Stimulated activated naive CD8-positive, alpha-beta T cell treated with anti-CD3 and anti-CD28 coated beads, Interleukin-15, Interleukin-2, amounts not matched to agents 100 ng/mL and 50 ng/mL, for 24 hours (primary cell): Measurements from ENCODE around the gene ACRV1.
"Not testable (repeated sequence)": the region's sequence is repeated elsewhere in the genome, so short reads cannot be mapped to it uniquely, and the experiment has no call there.

Experiments
- H3K27ac Mint-ChIP-seq: one replicate; pipeline ENCODE4 v1.8.0; 2021; ENCODE audit warnings: mild to moderate bottlenecking, mixed read lengths
- H3K27me3 Mint-ChIP-seq: one replicate; pipeline ENCODE4 v1.8.0; 2021; ENCODE audit warnings: mixed read lengths
- H3K36me3 Mint-ChIP-seq: one replicate; pipeline ENCODE4 v1.8.0; 2021; ENCODE audit warnings: low read depth, mixed read lengths
- H3K4me1 Mint-ChIP-seq: one replicate; pipeline ENCODE4 v1.8.0; 2021; ENCODE audit warnings: low read depth, mixed read lengths
- H3K4me3 Mint-ChIP-seq: one replicate; pipeline ENCODE4 v1.8.0; 2021; ENCODE audit warnings: mild to moderate bottlenecking, mixed read lengths
- H3K9me3 Mint-ChIP-seq: one replicate; pipeline ENCODE4 v1.8.0; 2021; ENCODE audit warnings: mixed read lengths

Gene ACRV1, protein sequence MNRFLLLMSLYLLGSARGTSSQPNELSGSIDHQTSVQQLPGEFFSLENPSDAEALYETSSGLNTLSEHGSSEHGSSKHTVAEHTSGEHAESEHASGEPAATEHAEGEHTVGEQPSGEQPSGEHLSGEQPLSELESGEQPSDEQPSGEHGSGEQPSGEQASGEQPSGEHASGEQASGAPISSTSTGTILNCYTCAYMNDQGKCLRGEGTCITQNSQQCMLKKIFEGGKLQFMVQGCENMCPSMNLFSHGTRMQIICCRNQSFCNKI

DNA sequence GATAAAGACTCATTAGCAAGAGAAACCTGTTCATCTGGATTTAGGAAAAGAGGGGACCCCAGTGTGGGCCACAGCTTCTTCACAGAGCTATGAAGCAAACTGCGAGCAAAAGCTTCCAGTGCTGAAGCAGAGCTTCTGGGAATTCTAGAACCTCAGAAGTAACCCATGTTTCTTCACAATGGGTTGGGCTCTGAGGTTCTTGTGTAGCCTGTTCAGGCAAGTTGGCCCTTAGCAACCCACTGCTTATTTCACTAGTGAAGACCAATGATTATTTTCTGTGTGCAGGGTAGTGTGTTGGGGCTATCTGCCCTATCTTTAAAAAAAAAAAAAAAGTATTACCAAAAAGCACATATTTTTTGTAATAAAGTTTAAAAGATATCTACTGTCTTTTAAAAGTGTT is at the start of gene ACRV1:
TSS of gene ACRV1 (minus strand) at position 101 of the 400 bp plus-strand sequence. CDS start at position 34, 67 bp downstream.
- H3K4me1 Mint-ChIP-seq, result no peaks in the 10 kb centered on the region
- H3K4me3 Mint-ChIP-seq, result no peak within 1 kb of the TSS
- no peak within 1 kb of the TSS for H3K27ac Mint-ChIP-seq
- H3K9me3 Mint-ChIP-seq, result no peaks in the 10 kb centered on the region
- peaks cover 45% of the 10 kb centered on the region for H3K36me3 Mint-ChIP-seq
- H3K27me3 Mint-ChIP-seq, result no peaks in the 10 kb centered on the region

DNA sequence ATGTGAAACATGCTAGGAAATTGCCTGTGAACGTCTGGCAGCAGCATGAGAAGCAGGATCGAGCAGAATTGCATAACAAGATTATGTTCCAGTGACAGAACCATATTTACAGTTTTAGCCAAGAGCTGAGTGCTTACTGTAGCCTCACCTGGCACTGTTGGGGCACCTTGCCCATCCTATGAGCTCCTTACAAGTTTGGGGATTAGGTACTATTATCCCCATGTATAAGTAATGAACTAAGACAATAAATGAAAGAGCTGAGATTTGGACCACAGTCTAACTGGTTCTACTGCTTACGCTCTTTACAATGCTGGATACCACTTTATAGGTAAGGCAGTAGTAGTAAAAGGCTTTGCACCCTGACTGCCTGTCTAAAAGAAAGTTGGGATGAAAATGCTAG is 48.3 kb upstream of the ACRV1 start:
- no peak overlapping the region for H3K4me3 Mint-ChIP-seq
- no peaks in the 10 kb centered on the region for H3K36me3 Mint-ChIP-seq
- peaks cover 18% of the 10 kb centered on the region for H3K27me3 Mint-ChIP-seq
- H3K4me1 Mint-ChIP-seq, result no peaks in the 10 kb centered on the region
- no peaks in the 10 kb centered on the region for H3K9me3 Mint-ChIP-seq
- no peak overlapping the region for H3K27ac Mint-ChIP-seq

DNA sequence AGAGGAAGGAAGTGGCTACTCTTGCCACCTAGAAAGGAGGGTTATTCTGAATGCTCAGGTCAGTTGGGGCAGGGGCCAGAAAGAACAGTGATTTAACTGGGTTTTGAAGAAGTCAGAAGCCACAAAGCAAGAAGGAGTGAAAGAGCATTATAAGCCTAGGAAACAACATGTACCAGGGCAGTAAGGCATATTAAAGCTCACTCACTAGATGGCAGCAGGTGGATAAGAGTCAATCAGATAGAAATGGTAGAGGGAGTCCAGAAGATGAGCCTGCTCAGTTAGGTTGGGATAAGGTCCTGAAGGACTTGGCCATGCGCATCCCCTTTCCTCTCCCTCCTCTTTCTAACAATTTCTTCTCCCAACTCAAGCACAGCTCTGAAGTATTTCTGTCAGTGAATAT is 43.5 kb upstream of the ACRV1 start:
- Mint-ChIP-seq H3K4me3 (no peak overlapping the region), H3K27ac (no peak overlapping the region), H3K27me3 (peaks cover 11% of the 10 kb centered on the region), H3K4me1 (no peaks in the 10 kb centered on the region), H3K9me3 (no peaks in the 10 kb centered on the region), H3K36me3 (no peaks in the 10 kb centered on the region)

DNA sequence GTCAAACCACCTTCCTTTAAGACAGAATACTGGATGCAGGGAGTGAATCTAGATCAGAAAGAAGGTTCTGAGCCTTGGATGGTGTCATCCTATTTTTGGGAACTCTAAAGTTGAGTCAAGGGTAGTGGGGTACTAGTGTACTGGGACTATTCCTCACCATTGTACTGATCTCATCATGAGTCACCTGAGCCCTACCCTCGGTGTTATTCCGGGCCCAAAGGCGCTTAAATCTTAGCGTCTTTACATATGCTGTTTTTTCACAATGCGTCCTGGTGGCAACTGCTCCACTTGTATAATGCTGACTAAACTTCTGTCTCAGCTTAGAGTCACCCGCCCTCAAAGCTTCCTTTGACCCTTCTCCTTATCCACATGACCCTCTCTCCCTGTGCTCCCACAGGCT is 40.1 kb upstream of the ACRV1 start:
- Mint-ChIP-seq H3K4me1 (no peaks in the 10 kb centered on the region), H3K4me3 (no peak overlapping the region)

DNA sequence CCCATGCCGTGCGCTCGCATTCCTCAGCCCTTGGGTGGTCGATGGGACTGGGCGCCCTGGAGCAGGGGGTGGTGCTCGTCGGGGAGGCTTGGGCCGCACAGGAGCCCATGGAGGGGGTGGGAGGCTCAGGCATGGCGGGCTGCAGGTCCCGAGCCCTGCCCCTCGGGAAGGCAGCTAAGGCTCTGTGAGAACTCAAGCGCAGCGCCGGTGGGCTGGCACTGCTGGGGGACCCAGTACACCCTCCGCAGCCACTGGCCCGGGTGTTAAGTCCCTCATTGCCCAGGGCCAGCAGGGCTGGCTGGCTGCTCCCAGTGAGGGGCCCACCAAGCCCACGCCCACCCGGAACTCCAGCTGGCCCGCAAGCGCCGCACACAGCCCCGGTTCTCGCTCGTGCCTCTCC is 24.0 kb upstream of the ACRV1 start:
- H3K4me3 Mint-ChIP-seq, H3K9me3 Mint-ChIP-seq, H3K27ac Mint-ChIP-seq, H3K36me3 Mint-ChIP-seq, H3K4me1 Mint-ChIP-seq: not testable (repeated sequence)
- peaks cover 15% of the 10 kb centered on the region for H3K27me3 Mint-ChIP-seq

More for the DNA sequence above, 40.1 kb upstream of the ACRV1 start:
- no peaks in the 10 kb centered on the region for H3K36me3 Mint-ChIP-seq
- no peaks in the 10 kb centered on the region for H3K9me3 Mint-ChIP-seq
- no peak overlapping the region for H3K27ac Mint-ChIP-seq
- peaks cover 8% of the 10 kb centered on the region for H3K27me3 Mint-ChIP-seq

DNA sequence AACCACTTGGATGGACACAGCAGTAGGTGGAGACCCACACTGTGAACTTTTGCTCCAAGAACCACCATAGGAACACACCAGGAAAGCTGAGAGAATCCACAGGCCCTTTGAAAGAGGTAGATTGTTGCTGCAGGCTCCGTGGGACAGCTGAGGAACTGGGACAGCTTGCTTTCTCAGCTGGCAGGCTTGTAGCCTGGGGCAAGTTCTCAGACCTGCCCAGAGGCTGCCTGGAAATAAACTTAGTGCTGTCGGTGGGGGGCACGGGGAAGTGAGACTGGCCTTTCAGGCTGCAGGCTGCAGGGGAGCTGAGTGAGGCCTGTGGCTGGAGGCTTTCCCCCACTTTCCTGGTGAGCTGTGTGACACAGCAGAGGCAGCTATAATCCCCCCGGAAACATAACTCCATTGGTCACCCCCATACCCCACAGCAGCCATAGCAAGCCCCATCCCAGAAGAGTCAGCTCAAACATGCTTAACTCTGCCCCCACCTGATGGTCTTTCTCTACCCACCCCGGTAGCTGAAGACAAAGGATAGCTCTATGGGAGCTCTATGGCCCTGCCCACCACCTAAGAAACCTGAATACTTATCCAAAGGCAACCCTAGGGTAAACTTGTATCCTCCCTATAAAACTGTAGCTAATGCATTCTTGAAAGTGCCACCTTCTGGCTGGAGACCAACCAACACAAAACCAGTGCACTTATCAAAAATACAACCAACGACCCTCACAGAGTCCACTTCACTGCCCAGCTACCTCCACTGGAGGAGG is 21.4 kb upstream of the ACRV1 start:
- no peak overlapping the region for H3K27ac Mint-ChIP-seq
- H3K9me3 Mint-ChIP-seq, result no peaks in the 10 kb centered on the region
- H3K36me3 Mint-ChIP-seq, result no peaks in the 10 kb centered on the region
- H3K4me3 Mint-ChIP-seq, result no peak overlapping the region
- no peaks in the 10 kb centered on the region for H3K4me1 Mint-ChIP-seq
- H3K27me3 Mint-ChIP-seq, result peaks cover 18% of the 10 kb centered on the region

DNA sequence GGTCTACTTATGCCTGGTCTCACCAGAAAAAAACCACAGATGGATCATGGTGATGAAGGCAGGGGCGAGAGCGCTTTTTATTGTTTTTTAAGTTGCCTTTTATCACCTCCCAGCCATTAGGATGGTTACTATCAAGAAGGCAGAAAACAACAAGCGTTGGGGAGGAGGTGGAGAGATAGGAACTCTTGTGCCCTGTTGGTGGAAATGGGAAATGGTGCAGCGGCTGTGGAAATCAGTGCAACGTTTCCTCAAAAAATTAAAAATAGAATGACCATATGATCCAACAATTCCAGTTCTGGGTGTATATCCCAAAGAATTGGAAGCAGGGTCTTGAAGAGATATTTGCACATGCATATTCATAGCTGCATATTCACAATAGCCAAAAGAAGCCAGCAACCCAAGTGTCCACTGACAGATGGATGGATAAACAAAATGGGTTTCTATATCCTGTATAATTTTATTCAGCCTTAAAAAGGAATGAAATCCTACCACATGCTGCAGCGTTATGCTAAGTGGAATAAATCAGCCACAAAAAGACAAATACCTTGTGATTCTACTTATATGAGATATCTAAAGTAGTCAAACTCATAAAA is 20.5 kb upstream of the ACRV1 start:
- H3K9me3 Mint-ChIP-seq, result no peaks in the 10 kb centered on the region

DNA sequence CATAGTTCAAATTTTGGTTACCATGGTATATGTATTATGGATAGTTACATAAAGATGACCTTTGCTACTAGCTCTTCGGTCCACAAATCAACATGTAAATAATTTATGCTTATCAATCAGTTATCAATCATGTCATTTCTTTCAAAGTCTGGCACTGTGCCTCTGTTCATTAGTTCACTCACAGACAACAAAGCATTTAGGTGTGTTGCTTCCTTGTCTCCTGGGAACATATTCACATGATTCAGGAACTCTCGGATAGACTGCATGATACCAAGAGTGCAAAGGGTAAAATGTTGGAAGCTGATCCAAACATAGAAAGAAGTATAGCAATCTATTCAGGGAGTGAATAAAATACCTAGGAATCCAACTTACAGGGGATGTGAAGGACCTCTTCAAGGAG is 14.3 kb upstream of the ACRV1 start:
- Mint-ChIP-seq H3K27ac (no peak overlapping the region), H3K36me3 (no peaks in the 10 kb centered on the region), H3K27me3 (peaks cover 10% of the 10 kb centered on the region), H3K9me3 (no peaks in the 10 kb centered on the region), H3K4me1 (no peaks in the 10 kb centered on the region), H3K4me3 (no peak overlapping the region)

More for the DNA sequence above, 20.5 kb upstream of the ACRV1 start:
- no peaks in the 10 kb centered on the region for H3K4me1 Mint-ChIP-seq
- no peaks in the 10 kb centered on the region for H3K36me3 Mint-ChIP-seq
- H3K27me3 Mint-ChIP-seq, result peaks cover 14% of the 10 kb centered on the region
- no peak overlapping the region for H3K27ac Mint-ChIP-seq
- no peak overlapping the region for H3K4me3 Mint-ChIP-seq

DNA sequence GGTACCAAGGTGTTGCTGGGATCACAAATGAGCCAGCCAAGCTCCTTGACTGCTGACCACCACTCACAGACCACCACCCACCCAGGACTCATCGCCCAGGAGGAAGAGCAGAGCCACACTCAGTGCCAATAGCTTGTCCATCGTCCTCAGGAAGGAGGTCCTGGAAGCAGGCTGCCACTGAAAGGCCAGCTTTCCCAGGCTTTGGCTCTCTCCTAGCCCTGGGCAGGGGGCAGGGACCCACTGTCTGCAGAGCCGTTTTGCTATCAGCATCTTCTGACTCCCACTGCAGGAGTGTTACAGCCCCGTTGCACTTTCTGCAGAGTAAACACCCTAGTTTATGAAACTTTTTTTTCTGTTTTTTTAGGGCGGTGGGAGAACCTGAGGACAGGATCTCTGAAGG is 12.2 kb upstream of the ACRV1 start:
- Mint-ChIP-seq H3K4me1 (no peaks in the 10 kb centered on the region), H3K4me3 (no peak overlapping the region), H3K9me3 (no peaks in the 10 kb centered on the region), H3K27ac (no peak overlapping the region), H3K27me3 (no peaks in the 10 kb centered on the region), H3K36me3 (no peaks in the 10 kb centered on the region)

DNA sequence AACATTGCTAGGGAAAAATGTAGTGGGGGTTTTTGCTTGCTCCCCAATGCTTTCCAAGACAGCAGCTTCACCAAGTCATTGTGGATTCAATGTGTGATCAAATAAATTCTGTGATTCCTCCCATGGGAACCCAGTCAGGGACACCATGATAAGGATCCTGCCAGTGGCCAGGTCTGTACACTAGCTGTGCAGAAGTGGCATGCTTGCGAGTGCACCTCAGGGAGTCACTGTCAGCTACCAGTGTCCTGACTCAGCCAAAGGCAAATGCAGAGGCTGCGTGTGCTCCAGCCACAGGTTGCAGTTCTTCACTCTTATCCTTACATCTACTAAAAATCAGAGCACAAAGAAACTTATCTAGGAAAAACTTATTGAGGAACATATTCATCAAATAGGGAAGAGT is 9.4 kb upstream of the ACRV1 start:
- H3K27ac Mint-ChIP-seq, result no peak overlapping the region
- peaks cover 4% of the 10 kb centered on the region for H3K36me3 Mint-ChIP-seq
- no peaks in the 10 kb centered on the region for H3K27me3 Mint-ChIP-seq
- no peaks in the 10 kb centered on the region for H3K4me1 Mint-ChIP-seq
- H3K9me3 Mint-ChIP-seq, result no peaks in the 10 kb centered on the region
- H3K4me3 Mint-ChIP-seq, result no peak overlapping the region

DNA sequence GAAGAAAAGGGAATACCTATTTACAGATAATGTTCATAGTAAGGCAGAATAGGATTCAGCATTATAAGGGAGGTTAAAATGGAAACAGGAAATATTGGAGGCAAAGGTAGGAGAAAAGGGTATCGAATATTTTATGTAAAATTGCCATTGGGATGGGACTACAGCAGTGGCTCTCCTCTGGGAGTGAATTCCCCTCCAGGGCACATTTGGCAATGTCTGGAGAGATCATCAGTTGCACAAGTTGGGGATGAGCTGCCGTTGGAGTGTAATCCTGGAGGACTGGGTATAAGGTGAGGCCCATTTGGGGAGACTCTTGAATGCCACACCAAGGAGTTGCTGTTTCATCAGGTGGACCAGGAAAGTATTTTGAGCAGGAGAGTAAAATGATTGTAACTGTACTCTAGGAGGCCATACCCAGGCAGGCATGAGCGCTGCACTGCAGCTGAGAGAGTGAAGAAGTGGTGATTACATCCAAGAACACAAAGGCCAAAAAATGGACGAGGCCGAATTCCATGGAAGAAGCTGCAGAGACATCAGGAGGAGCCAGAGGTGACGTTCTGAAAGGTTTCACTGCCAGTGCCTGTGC is 8.7 kb upstream of the ACRV1 start:
- no peak overlapping the region for H3K4me3 Mint-ChIP-seq

DNA sequence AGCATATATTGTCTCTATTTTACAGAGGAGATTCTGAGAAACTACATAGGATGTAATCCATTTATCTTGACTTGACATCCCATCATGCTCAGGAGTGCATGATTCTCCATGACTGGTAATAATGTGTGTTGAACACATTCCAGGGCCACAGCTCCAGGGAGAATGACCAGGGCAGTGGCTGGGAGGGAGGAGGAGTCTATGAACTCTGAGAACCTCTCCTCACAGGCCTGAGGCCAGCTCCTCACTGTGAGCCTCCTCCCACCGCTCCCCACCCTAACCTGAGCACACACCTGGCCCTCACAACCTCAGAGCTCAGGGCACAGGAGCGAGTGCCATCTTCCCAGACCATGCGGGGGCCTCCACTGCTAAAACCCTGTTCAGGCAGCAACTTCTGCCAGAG is 8.0 kb upstream of the ACRV1 start:
- Mint-ChIP-seq H3K36me3 (peaks cover 8% of the 10 kb centered on the region), H3K4me1 (no peaks in the 10 kb centered on the region), H3K27ac (no peak overlapping the region), H3K9me3 (no peaks in the 10 kb centered on the region), H3K4me3 (no peak overlapping the region), H3K27me3 (no peaks in the 10 kb centered on the region)

More for the DNA sequence above, 8.7 kb upstream of the ACRV1 start:
- Mint-ChIP-seq H3K4me1 (no peaks in the 10 kb centered on the region), H3K27me3 (no peaks in the 10 kb centered on the region), H3K9me3 (no peaks in the 10 kb centered on the region), H3K36me3 (peaks cover 4% of the 10 kb centered on the region), H3K27ac (no peak overlapping the region)

DNA sequence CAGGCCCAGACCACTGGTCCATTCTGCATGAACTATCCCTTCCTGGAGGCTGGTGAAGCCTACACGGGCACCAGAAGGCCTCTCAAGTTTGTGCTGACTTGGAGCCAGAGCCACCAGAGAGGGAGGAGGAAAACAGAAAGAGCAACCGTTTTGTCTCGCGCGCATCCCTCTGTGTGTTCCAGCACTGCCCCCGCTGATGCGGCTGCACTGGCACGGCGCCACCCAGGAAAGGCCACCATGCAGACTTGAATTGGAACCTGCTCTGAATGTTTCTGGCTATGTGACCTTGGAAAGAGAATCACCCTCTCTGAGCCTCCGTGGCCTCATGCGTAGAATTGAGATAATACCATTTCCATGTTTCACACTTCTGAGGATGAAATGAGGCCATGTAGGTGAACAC is 7.4 kb upstream of the ACRV1 start:
- no peaks in the 10 kb centered on the region for H3K9me3 Mint-ChIP-seq
- no peaks in the 10 kb centered on the region for H3K27me3 Mint-ChIP-seq
- H3K36me3 Mint-ChIP-seq, result peaks cover 8% of the 10 kb centered on the region
- no peak overlapping the region for H3K27ac Mint-ChIP-seq
- H3K4me3 Mint-ChIP-seq, result no peak overlapping the region
- no peaks in the 10 kb centered on the region for H3K4me1 Mint-ChIP-seq

DNA sequence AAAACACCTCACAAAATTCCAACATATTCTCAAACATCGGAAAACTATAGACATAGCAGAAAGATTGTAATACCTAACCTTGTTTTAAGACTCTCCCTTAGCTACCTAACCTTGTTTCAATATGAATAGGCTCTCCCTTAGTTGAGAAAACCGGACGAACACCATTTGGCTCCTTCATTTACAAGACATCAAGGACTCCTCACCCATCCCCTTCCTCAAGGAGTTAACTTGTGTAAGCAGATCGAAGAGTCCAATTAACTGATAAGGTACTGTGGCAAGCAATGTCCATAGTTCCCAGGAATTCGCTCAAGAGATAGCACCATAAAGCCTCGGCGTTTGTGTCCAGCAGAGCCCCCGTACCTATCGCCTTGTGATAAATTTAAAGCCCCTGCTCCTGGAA is 4.6 kb upstream of the ACRV1 start:
- Mint-ChIP-seq H3K9me3 (no peaks in the 10 kb centered on the region), H3K27ac (no peak overlapping the region), H3K4me3 (no peak overlapping the region), H3K36me3 (peaks cover 11% of the 10 kb centered on the region), H3K4me1 (no peaks in the 10 kb centered on the region), H3K27me3 (no peaks in the 10 kb centered on the region)

DNA sequence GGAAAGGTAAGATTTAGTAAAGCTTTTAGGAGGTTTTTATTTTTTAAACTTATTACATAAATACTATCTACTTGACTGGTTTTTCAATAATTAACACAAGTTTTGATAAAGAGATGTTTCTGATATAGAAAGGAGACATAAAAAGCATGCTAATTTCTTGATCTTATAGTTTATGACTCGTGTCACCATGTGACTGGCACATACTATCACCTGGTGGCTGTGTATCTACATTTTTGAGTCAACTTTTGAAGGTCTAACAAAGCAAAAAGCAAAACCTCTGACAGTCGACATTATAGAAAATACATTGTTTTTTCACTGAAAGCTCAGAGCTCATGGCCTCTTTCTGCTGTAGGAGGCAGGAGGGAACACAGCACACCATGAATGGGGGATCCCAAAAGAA is 810 bp downstream of the ACRV1 start:
- Mint-ChIP-seq H3K27me3 (no peaks in the 10 kb centered on the region), H3K9me3 (no peaks in the 10 kb centered on the region), H3K36me3 (peaks cover 41% of the 10 kb centered on the region), H3K4me3 (no peak overlapping the region), H3K4me1 (no peaks in the 10 kb centered on the region), H3K27ac (no peak overlapping the region)
